NCI-H510A (cell line): ENCODE data around the gene LHFPL4.
"Not testable (repeated sequence)": the region's sequence is repeated elsewhere in the genome, so short reads cannot be mapped to it uniquely, and the experiment has no call there.

Source experiments
- DNase-seq: peaks from one replicate; lab custom pipeline; 2025; lab: John Stamatoyannopoulos, UW

LHFPL4 gene

GRCh38 chr3:9536212-9536611 is 17.4 kb downstream of the LHFPL4 start:
- DNase-seq, result no peak

GRCh38 chr3:9534429-9534828 is 19.2 kb downstream of the LHFPL4 start:
- no peak for DNase-seq

- no peak for DNase-seq
Measured at GRCh38 chr3:9525078-9525477, 28.5 kb downstream of the LHFPL4 start.

- no peak for DNase-seq
Measured at GRCh38 chr3:9514956-9515355, 38.7 kb downstream of the LHFPL4 start.

- no peak for DNase-seq
Measured at GRCh38 chr3:9514306-9514705, 39.3 kb downstream of the LHFPL4 start.

- DNase-seq, result no peak
Measured at GRCh38 chr3:9512456-9513045, 41.1 kb downstream of the LHFPL4 start.

GRCh38 chr3:9508781-9509180 is 44.8 kb downstream of the LHFPL4 start:
- DNase-seq, result no peak

- DNase-seq, result no peak
Measured at GRCh38 chr3:9507586-9508578, 45.7 kb downstream of the LHFPL4 start.

GRCh38 chr3:9503283-9503682 is 50.3 kb downstream of the LHFPL4 start:
- DNase-seq, result peak; percentile 15

GRCh38 chr3:9501226-9501625 is 52.4 kb downstream of the LHFPL4 start:
- DNase-seq, result no peak

GRCh38 chr3:9500108-9501050 is 53.2 kb downstream of the LHFPL4 start:
- DNase-seq, result no peak

GRCh38 chr3:9499455-9500107 is 54.0 kb downstream of the LHFPL4 start:
- no peak for DNase-seq

- DNase-seq, result no peak
Measured at GRCh38 chr3:9498781-9499180, 54.8 kb downstream of the LHFPL4 start.

- no peak for DNase-seq
Measured at GRCh38 chr3:9497821-9498565, 55.6 kb downstream of the LHFPL4 start.

GRCh38 chr3:9496893-9497292 is 56.7 kb downstream of the LHFPL4 start:
- no peak for DNase-seq

- DNase-seq, result not testable (repeated sequence)
Measured at GRCh38 chr3:9494036-9494435, 59.6 kb downstream of the LHFPL4 start.

- DNase-seq, result no peak
Measured at GRCh38 chr3:9491506-9491905, 62.1 kb downstream of the LHFPL4 start.

- DNase-seq, result no peak
Measured at GRCh38 chr3:9485248-9485647, 68.4 kb downstream of the LHFPL4 start.

- DNase-seq, result no peak
Measured at GRCh38 chr3:9480265-9480664, 73.4 kb downstream of the LHFPL4 start.

- no peak for DNase-seq
Measured at GRCh38 chr3:9476935-9477334, 76.7 kb downstream of the LHFPL4 start.

- no peak for DNase-seq
Measured at GRCh38 chr3:9474482-9474881, 79.1 kb downstream of the LHFPL4 start.
